HG03135 (cell line): Measurements from ENCODE around the gene CPA5.

Source experiments
- ATAC-seq: cut with Tn5 transposase; IDR thresholded peaks from one replicate; pipeline ENCODE4 v1.9.1; 2021; ENCODE audit warnings: mild to moderate bottlenecking, moderate library complexity; ENCODE audit not compliant: unreplicated experiment

Gene CPA5

DNA sequence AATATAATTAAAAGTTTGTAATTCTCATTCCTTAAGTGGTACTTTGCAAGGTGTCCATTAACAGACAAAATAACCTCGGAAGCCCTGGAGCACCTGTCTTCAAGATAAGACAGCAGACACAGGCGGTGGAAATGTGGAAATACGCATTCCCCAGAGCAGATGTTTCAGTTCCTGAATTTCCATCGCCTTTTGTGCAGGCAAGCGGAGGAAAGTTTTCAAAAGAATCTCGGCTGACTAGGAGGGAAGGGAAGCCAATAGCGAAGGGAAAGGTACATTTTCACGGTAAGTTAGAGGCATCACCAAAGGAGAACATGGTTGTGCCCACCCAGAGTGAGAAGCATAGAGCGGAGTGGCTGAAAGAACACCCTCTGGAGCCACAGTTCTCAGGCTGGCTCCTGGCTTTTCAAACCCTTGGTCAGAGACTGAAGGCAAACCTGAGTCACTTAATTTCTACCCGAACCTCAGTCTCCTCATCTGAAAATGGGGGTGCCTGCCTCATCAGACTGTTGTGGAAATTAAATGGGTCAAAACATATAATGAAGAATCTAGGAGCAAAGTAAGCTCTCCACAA, 49.3 kb downstream of the CPA5 start:
- ATAC-seq = no peak

DNA sequence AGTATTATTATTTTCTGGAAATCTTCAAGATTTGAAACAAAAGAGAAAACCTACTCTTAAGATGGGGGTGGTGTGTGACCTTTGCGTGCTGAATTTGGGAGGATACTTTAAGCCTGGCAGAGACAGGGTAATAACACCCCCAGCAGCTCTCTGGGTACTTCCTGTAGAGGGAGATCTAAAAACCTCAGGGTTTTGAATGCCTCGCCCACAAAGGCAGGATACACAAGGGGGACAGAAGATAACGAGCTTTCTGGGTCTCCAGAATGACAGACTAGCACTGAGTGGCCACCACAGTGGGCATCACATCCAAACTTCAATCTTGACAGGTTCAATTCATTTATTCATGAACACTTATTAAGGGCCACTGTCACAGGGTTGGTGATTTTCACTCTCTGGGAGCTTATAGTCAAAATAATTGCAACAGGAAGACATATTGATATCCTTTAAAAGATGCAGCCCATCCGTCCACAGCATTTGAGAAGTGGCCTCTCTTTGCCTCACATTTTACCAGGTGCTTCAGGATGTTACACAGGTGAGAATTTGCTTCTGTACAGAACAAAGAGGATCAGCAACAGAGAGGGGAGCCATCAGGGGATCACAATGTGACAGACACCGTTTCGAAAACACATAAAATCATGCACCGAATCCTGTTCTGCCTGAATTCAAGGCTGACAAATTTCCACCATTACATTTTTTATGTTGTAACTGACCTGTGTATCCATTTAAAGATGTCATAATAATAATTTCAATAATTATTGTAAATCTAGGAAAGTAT, 50.0 kb downstream of the CPA5 start:
- ATAC-seq = no peak

DNA sequence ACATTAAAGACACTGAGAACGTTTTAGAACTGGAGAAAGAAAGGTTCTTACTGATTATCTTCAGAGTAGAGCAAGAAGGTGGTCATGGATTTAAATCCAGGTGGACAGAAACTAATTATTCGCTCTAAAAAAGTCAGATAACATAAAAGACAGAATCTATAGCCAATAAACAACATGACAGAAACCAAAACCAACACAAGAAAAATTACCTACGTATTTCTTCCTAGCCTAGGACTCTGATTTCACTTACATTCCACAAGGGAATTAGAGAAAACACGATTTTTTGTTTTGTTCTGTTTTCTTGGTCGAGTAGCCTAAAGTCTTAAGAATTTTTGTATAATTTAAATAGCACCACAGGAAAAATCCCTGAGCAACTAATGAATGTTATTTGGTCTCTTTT, 50.8 kb downstream of the CPA5 start:
- no peak for ATAC-seq

DNA sequence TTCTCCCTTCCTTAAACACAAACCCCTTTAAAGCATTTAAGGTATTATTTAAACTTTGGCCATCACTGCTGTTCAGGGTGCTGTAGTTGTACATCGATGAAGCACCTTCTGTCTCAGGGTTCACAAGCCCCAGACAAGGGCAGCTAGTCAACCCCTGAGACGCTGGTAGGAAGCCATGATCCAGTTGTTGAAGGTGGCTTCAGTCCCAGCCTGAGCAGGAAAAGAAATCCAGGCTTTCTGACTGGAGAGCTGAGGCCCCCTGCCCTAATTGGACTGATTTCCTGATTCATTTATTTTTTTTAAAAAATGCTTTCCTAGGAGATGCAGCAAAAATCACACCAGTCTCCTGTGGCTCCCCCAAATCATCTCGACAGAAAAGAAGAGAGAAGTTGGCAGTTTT, 51.5 kb downstream of the CPA5 start:
- no peak for ATAC-seq

DNA sequence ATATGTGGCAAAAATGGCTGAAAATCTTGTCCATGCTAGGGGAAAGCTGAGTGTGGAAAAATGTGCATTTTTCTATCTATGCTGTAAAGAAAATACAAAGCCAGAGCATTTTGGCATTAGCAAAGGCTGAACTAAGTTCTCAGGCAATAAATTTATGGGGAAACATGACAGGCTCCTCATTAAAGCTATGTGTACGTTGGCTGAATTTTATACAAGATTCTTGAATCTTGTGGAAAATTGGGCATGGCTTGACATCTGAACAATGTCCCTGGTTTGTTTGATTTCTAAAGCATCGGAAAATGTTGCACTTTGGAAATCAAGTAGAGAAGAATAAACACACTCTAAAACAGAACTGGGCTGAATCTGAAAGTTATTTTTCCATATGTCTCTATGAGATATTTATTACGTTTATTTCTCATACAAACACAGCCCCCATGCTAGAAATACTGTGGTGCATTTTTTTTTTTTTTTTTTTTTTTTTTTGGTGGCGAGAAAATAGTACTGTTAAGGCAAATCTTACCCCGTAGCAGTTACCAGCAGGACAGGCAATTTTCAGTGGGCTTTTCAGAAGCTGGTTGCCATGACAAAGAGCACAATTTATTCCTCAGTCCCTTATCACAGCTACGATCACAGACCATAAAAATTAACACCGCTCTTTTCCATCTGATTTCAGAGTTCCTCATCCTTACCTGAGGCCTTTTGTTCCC, 52.6 kb downstream of the CPA5 start:
- ATAC-seq = no peak

DNA sequence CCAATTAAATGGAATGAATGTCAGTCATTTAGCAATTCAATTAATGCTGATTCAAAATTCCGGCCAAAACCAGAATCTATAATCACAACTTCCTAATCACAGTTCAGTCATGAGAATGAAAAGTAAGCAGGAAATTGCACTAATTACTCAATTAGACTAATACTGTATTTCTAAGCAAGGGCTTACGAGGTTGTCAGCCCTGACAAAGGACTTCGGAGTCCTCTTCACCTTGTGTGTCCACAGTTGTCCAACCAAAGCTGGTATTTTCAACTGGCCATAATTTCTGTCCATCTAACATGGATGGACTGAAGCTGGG, 53.1 kb downstream of the CPA5 start:
- ATAC-seq = no peak

DNA sequence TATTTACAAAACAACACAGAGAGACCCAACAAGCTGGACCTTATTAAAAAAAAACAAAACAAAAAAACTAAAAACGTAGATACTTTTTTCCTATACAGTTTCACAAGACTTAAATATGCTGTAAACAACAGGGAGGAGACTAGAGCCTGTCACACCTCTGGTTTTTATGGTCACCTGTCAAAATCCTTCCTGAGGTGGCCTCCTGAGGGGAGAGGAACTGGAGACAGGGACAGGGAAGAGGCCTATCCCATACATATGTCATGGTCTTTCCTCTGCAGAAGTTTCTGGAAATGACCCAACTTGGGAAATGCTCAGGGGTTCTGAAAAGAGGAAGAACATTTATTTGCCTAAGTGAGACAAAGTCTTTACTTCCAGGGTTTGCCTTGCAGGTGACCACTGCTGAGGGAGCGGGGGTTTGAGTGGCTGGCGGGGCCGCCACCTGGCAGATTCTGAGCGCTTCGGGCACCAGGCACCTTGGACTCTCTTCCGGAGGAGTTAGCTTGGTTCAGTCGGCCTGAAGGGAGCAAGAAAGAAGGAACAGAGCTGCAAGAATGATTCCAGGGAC, 54.0 kb downstream of the CPA5 start:
- no peak for ATAC-seq

DNA sequence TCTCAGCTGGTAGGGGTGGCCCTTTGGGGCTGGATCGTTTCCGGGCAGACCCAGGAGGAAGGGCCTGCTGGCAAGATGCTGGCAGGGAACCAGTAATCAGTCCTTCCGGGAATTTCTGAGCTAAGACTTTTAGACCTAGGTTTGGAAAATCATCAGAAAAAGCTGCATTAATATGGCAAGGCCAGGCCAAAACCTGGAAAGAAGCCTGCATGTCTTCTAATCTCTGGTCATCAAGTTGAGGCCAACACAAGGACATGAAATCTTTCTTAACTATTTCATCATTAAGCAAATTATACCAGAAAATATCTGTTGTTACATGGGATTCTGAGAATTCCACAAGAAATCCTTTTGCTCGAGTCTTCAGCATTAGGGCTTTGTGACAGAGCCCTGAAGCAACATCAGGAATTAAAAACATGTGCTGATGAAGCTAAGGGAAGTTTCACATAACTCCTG, 55.5 kb downstream of the CPA5 start:
- ATAC-seq = no peak

DNA sequence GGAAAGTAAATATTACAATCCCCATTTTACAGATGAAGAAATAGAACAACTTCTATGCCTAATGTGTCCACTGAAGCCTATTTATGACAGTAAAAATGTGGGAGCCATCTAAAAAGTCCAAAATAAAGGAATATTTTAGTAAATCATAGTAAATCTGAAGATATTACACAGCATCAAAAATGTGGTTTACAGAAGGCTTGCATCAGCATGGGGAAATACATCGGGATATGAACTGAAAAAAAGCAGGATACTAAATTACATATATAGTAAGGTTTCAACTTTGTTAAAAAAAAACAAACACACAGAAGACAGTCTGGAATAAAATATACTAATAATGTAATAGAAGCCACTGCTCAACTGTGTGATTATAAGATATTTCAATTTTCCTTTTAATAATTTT, 56.5 kb downstream of the CPA5 start:
- no peak for ATAC-seq

DNA sequence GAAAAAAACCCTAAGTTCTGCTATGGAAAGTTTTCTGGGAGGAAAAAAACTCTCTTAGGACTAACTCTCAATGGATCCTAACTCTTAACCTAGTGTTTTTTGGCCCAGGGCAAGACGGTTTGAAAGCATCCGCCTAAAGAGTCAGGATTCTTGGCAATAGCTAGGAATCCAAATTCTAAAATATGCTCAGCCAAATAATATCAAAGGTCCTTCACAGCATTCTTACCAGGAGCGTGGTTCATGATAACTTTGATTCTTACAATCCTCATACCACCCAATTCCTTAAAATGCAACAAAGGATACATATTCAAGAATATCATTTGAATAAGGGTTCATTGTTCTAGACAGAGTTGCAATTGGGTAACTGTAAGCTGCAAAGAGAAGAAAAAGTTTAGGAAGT, 57.0 kb downstream of the CPA5 start:
- no peak for ATAC-seq

DNA sequence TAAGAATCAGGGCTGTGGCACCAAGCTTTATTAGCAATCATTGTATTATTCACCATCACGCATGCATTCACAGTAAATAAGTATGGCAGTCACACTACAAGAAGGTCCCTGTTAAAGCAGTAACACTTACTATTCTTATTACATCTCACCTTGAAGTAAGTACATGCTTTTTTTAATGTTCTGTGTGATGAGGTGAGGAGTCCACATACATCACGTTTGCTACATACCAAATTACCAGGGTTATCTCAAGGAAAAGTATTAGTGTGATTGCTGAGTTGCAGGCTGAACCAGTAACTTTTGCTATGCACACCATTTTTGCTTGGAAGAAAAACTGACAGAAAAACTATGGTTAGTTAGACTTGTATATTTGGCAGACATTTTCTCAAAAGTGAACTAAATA, 60.4 kb downstream of the CPA5 start:
- no peak for ATAC-seq

DNA sequence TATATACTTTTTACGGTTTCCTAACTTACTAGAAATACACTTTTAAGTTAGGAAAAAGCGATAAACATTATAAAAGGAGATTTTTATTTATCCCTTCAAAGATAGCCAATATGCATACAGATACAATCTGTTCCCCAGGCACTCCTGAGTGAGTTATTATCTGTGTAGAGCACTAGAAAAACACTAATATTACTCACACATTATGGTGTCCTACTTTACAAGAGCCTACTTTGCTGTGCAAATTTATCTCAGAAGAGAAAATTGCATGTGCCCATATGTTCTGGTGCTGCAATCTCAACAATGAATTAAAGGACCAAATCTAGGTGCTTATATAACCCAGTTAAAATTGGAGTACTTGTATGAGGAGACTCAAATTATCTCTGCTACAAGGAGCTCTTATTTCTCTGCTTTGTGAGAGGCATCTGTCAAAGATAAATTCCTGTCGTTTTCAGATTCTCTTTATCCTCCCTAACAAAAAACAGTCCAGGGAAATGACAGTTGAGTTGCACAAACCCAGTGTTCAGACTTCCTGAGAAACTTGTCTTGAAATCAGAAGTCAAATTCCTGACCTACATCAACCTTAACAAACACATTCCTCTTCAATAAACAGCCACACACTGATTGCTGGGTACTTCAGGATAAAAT, 64.6 kb downstream of the CPA5 start:
- no peak for ATAC-seq

DNA sequence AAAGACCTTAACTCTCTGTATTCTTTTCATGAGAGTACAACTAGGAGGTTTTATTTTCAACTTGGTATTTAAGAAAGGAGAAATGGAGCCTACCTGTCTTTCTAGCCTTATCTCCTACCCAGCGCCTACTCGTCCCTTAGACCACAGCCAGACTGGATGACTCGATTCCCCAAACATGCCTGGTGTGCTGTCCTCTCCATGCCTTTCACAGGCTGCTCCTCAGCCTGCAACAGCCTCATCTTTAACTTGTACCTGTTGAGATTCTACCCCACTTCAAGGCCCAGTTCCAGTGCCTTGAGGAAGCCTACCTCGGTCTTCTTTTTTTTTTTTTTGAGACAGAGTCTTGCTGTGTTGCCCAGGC, 65.1 kb downstream of the CPA5 start:
- no peak for ATAC-seq

DNA sequence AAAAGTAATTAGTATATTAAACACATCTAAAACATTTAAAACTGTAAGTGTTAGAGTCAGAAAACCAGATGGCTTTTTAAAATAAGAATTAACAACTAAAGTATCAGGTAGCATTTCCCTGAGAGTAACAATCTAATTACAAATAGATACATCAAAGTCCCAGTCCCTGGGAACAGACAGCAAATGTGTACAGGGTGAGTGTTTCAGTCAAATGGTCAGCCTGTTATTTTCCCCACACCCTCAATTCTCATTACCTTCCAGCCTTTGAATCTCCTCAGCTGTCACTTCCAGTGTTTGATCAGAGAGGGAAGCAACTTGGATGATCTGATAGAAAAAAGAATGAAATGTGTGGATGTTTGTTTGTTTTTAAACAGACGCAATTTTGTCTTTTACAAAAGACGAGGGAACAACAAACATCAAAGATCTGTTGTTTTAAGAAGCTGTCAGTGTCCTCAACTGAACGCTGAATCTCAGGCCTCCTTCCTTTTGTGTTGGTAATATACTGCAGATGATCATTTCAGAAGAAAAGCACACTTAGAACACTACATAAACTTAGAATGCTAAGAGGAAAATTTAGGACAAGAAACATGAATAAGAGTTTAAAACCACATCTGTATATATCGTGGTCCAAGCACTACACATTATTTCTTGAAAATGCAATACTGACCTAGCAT, 66.4 kb downstream of the CPA5 start:
- ATAC-seq = no peak

DNA sequence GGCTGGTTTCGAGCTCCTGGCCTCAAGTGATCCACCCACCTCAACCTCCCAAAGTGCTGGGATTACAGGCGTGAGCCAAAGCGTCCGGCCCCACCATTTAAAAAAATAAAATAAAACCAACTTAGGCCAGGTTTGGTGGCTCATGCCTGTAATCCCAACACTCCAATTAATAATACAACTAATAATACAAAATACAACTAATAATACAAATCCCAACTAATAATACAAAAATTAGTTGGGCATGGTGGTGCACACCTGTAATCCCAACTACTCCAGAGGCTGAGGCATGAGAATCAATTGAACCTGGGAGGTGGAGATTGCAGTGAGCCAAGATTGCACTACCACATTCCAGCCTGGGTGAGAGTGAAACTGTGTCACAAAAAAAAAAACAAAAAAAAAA, 68.6 kb downstream of the CPA5 start:
- ATAC-seq = no peak

DNA sequence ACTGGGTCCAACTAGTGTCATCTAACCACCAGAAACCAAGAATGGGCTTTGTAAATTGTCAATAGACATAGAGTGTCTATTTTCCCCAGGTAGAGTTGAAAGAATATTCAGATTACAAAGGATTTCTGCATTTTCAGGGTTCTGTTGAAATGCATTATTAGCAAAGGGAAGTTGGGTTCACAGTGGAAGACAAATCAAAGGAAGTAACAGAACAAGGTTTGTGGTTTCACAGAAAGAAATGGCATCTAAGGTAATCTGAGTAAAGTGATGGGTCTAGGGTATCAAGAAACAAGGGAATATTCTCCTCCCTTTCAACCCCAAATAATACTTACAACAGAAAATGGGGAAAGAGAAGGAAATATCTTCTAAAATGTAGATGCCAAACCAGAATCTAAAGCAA, 70.4 kb downstream of the CPA5 start:
- ATAC-seq = no peak

DNA sequence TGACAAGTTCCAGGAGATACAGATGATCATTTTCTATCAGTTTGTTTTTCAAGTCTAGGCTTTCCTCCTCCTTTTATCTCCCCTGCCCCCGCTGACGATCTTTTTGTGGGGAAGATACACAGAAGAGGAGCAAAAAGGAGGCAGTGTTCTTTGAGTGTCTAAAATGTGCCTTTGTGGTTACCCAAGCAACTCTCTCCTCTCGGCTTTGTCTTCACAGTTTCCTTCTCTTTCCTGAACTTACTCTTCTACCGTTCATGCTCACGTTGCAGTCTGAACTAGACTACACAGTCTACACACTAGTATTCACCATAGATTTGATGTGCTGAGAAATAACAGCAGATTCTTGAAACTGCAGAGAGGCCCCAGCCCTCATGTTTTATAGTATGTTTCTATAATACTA, 72.6 kb downstream of the CPA5 start:
- ATAC-seq = no peak

DNA sequence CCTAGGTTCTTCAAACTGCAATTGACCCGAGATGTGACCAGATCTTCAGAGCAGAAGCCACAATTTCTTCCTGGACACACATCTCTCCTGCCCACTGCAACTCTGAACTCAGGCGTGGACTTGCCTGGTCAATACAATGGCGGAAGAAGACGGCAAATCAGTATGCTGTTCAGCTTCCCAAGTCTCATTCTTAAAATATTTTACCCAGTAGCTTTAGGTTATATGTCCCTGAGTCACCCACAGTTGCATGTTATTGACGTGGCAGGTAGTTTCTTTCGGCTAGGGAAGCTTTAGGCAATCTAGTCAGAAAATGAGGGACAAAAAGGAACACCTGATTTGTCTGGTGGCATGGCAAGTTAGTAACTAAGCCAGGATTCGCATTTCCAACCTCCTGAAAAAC, 73.7 kb downstream of the CPA5 start:
- no peak for ATAC-seq
